ENCODE results near the gene PARP3. TPM values are rescaled to one million over a fixed set of nuclear protein-coding genes. Genes with fewer than 3 reads are reported as not detected.
"Not testable (repeated sequence)": the region's sequence is repeated elsewhere in the genome, so short reads cannot be mapped to it uniquely, and the experiment has no call there.

Gene PARP3
- total RNA-seq, 2 donors from 2014 or later = 3.7 to 11.9 TPM

DNA sequence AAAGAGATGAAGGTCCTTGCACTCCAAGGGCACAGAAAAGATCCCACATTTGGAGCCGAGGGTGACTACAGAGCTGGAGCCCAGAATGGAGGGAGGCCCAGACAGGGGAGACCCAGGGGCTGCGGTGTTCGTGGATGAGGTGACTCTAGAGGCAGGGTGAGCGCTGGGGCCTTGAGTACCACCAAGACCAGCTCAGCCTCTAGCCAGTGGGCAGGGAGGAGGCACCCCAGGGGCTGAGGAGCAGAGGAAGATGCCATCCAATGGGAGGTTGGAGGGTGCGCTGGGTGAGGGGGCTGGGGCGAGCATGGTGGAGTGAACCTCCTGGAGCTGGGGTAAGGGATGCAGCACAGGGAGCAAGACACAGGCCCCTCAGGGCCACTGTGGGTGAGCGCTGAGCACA lies 13.7 kb upstream of the PARP3 start:
- Mint-ChIP-seq H3K36me3 (no peaks in the 10 kb centered on the region), H3K4me1 (ENCODE audit: low read depth in 2 of 2) (no peaks in the 10 kb centered on the region)

DNA sequence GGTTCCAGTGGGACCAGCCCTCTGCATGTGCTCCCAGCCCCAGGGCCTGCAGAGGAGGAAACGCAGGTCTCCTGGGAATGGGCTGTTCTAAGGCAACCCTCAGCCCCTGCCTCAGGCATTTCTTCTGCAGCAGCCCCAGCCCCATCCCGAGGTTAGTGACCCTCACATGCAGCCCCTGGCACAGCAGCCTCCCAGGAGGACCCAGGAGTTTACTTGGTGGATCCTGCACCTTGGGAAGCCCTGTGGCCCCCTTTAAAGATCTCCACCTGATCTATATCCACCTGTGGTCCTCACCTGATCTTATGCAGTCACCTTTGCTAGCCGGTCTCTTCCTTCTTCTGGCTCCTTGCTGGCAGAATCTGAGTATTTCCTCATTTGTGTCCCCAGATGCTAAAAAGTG lies 13.2 kb upstream of the PARP3 start:
- H3K27ac Mint-ChIP-seq; H3K9me3 Mint-ChIP-seq; DNase-seq (ENCODE audit: low spot score); H3K36me3 Mint-ChIP-seq; H3K27me3 Mint-ChIP-seq; ATAC-seq; H3K4me3 Mint-ChIP-seq; H3K4me1 Mint-ChIP-seq (ENCODE audit: low read depth in 2 of 2): not testable (repeated sequence)

More for the DNA sequence above, 13.7 kb upstream of the PARP3 start:
- H3K27me3 Mint-ChIP-seq = no peaks in the 10 kb centered on the region
- H3K4me3 Mint-ChIP-seq = no peak overlapping the region
- H3K27ac Mint-ChIP-seq = no peak overlapping the region
- ATAC-seq (no peak), DNase-seq (ENCODE audit: low spot score) (no peak)
- no peaks in the 10 kb centered on the region for H3K9me3 Mint-ChIP-seq

DNA sequence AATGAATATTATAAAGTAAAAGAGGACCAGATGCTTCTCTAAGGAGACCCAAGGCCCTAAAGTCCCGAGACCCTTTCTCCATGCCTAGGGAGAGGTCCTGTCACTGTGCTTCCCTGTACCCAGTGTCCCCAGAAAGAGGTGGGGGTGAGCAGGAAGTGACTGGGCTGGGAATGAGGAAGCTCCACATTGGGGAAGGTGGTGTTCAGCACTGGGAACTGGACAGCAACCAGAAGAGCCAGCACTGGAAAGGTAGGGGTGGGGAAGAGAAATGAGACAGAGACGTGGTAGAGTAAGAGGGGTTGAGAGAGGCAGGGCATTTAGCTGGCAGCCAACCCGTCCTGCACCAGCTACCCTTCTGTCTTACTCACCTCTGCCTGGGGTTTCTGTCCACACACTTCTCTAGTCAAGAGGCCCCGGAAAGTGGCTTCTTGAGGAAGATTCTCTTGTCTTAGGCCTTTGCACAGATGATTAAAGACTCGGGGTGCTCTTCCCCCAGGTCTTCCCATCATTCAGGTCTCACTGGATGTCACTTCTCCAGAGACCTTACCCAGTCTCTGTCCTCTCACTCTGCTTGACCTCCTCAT lies 12.7 kb upstream of the PARP3 start:
- Mint-ChIP-seq H3K36me3 (no peaks in the 10 kb centered on the region), H3K27ac (no peak overlapping the region), H3K4me1 (ENCODE audit: low read depth in 2 of 2) (no peaks in the 10 kb centered on the region), H3K9me3 (no peaks in the 10 kb centered on the region), H3K27me3 (no peaks in the 10 kb centered on the region), H3K4me3 (no peak overlapping the region)
- no peak for DNase-seq (ENCODE audit: low spot score)
- no peak for ATAC-seq

DNA sequence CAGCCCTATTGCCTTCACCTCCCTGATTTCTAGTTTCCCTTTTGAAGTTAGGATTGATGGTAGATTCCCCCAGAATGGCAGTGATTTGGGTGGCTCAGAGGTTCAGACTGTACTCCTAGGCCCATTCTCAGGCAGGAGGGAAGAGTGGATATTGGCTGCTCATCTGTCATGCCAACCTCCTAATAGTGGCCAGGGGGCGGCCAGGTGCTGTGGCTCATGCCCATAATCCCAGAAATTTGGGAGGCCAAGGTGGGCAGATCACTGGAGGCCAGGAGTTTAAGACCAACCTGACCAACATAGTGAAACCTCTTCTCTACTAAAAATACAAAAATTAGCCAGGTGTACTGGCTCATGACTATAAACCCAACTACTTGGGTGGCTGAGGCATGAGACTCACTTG lies 11.7 kb upstream of the PARP3 start:
- H3K4me1 Mint-ChIP-seq (ENCODE audit: low read depth in 2 of 2) = no peaks in the 10 kb centered on the region

DNA sequence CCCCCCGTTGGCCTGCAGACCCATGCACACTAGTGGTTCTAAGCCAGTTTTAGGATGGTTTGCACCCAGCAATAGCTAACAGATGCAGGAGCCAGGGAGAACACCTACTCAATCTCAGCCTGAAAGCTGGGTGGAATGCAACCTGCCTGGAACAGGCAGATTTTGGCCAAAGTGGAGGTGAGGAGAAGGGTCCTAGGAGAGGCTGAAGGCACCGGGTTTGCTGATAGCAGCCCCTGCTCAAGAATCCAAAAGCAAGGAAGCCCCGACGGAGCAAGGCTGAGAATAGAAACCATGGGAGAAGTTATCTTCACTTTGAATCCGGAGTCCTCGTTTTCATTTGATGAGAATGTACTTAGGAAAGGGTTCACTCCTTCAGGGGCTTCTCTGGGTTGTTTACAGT lies 10.4 kb upstream of the PARP3 start:
- Mint-ChIP-seq H3K27ac (no peak overlapping the region), H3K27me3 (no peaks in the 10 kb centered on the region), H3K9me3 (no peaks in the 10 kb centered on the region), H3K4me1 (ENCODE audit: low read depth in 2 of 2) (no peaks in the 10 kb centered on the region), H3K36me3 (no peaks in the 10 kb centered on the region), H3K4me3 (no peak overlapping the region)
- no peak for DNase-seq (ENCODE audit: low spot score)
- no peak for ATAC-seq

More for the DNA sequence above, 11.7 kb upstream of the PARP3 start:
- H3K9me3 Mint-ChIP-seq = no peaks in the 10 kb centered on the region
- H3K27me3 Mint-ChIP-seq = no peaks in the 10 kb centered on the region
- no peak overlapping the region for H3K27ac Mint-ChIP-seq
- H3K4me3 Mint-ChIP-seq = no peak overlapping the region
- no peaks in the 10 kb centered on the region for H3K36me3 Mint-ChIP-seq
- ATAC-seq (no peak), DNase-seq (ENCODE audit: low spot score) (no peak)

DNA sequence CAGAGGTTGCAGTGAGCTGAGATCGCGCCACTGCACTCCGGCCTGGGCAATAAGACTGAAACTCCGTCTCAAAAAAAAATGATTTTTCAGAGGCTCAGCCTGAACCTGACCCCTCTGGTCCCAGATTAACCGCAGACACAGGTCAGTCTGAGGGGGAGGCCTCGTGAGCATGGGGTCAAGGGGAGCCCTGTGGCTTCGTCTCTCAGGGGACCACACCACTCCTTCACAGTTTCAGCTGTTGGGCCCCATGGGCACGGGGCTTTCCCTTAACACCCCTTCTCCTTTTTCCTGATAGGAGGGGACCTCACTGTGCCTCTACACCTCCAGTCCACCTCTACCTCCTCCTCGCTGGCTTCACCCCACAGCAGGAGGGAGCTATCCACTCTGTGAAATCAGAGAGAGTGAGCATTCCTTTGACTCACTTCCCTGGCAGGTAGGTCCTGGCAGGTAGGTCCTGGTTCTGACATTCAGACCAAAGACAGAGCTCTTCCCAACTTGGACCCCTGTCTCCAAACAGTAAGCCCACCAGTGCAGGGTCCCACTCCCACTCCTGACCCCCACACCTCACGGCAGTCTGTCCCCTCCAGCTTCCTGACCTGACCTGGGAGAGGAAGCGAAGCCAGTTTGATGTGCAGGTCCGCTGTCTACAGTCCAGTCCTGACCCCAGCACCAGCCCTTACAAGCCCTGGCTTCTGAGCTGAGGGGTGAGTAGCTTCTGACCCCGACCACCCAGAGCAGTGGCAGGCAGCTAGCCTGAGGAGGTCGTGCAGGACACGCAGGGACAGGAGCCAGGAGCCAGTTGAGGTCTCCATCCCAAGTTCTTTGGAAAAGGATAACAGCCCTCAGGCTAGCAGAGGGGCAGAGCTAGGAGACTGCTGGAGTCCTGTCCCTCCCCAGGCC lies 9.4 kb upstream of the PARP3 start:
- Mint-ChIP-seq H3K4me1 (ENCODE audit: low read depth in 2 of 2) (peaks cover 0 to 5% of the 10 kb centered on the region in 2 donors), H3K4me3 (no peak overlapping the region), H3K27ac (no peak overlapping the region), H3K36me3 (no peaks in the 10 kb centered on the region), H3K9me3 (no peaks in the 10 kb centered on the region), H3K27me3 (no peaks in the 10 kb centered on the region)
- ATAC-seq (no peak), DNase-seq (ENCODE audit: low spot score) (no peak)

DNA sequence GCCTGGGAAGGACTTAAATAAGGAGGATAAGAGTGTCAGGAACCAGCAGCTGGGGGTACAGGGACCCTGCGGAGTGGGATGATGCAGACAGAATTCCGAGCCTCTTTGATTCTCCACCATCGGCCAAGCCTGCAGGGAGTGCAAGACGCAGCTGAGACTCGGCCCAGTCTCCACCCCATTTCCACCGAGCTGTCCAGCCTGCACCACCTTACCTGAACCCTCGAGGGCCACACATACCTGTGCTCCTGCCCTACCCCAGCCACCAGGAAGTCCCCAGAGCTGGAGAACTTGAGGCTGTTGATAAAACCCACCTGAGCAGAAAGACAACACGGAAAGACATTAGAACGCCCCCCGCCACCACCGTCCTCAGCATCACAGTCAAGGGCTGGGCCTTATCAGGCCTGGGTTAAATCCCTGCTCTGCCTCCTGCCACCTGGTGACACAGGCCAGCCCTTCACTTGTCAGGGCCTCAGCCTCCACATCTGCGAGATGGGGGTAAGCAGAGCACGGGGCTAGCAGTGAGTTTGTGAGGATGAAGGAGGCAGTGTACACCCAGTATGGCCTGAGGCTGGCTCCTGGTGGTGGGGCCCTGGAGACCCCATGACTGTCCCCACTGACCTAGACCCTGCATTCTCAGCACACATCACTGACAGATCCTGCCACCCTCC lies 8.6 kb upstream of the PARP3 start:
- DNase-seq (ENCODE audit: low spot score) (no peak), ATAC-seq (no peak)
- Mint-ChIP-seq H3K27ac (no peak overlapping the region), H3K4me3 (no peak overlapping the region), H3K27me3 (no peaks in the 10 kb centered on the region), H3K36me3 (no peaks in the 10 kb centered on the region), H3K4me1 (ENCODE audit: low read depth in 2 of 2) (peaks cover 0 to 11% of the 10 kb centered on the region in 2 donors), H3K9me3 (no peaks in the 10 kb centered on the region)

DNA sequence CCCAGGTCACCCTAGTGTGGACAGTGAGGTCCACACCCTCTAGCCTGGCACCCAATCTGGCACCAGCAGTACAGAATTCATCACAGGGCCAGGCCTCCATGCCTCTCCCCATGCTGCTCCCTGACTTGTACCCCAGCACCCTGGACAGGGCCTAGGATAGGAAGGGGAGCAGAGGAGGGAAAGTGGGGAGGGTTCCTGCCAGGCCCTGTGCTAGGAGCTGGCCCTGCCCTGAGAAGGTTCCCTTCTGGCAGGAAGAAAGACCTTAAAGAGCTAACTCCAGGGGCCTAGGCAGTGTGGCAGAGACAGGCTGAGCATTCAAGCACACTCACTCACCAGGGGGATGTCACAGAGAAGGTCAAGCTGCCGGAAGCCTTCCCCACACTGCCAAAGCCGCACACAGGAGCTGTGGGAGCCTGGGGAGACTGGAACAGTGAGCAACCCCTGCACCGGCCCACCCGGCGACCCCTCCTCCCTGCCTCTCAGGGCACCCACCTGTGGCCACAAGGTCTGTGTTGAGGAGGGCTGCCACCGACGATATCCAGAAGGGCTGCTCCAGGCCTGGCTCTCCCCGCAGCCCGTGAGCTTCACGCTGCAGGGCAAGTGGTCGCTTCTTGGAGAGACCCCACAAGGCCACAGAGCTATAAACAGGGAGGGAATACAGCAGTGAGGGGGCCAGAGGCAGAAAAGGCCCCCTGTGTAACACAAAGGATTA lies 7.9 kb upstream of the PARP3 start:
- Mint-ChIP-seq H3K9me3 (no peaks in the 10 kb centered on the region), H3K27ac (no peak overlapping the region), H3K4me3 (no peak overlapping the region), H3K27me3 (no peaks in the 10 kb centered on the region), H3K36me3 (no peaks in the 10 kb centered on the region), H3K4me1 (ENCODE audit: low read depth in 2 of 2) (peaks cover 3 to 14% of the 10 kb centered on the region in 2 donors)
- DNase-seq (ENCODE audit: low spot score) (no peak), ATAC-seq (no peak)

DNA sequence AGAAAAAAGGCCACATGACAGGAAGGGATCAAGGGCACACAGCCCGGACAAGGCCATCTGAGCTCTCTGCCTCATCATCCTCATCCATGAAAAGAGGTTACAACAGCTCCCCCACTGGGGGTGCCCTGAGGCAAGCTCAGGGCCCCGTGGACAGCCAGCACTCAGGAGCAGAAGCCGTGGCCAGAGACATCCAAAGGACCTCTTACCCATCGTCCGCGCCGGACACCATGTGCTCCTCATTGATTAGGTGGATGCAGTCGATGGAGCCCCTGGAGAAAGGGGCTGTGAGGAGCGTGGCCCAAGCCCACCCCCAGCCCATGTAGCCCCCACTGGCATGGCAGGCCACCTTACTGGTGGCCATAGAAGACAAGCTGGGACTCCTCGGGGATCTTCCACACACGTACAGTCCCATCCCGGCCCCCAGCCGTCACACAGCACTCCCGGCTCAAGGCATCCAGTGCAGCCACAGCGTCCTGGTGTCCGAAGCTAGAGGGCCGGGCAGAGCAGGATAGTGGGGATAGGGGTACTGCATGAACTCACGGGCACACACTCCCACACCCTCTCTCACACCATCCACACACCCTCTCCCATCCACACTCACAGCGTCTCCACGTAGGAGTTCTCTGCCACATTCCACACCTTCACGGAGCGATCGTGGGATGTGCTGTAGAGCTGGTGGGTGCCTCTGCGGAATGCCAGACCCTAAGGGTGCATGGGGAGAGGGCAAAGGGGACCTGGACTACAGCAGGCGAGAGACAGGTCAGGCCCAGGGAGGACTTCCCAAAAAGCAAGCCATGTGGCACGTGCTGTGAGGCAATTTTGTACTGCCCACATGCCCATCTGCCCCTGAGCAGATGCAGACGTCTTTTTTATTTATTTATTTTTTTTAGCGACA lies 6.9 kb upstream of the PARP3 start:
- peaks cover 12 to 21% of the 10 kb centered on the region in 2 donors for H3K4me1 Mint-ChIP-seq (ENCODE audit: low read depth in 2 of 2)
- no peaks in the 10 kb centered on the region for H3K27me3 Mint-ChIP-seq
- H3K36me3 Mint-ChIP-seq = no peaks in the 10 kb centered on the region
- H3K9me3 Mint-ChIP-seq = no peaks in the 10 kb centered on the region
- H3K4me3 Mint-ChIP-seq = no peak overlapping the region
- H3K27ac Mint-ChIP-seq = no peak overlapping the region
- DNase-seq (ENCODE audit: low spot score) (no peak), ATAC-seq (no peak)

DNA sequence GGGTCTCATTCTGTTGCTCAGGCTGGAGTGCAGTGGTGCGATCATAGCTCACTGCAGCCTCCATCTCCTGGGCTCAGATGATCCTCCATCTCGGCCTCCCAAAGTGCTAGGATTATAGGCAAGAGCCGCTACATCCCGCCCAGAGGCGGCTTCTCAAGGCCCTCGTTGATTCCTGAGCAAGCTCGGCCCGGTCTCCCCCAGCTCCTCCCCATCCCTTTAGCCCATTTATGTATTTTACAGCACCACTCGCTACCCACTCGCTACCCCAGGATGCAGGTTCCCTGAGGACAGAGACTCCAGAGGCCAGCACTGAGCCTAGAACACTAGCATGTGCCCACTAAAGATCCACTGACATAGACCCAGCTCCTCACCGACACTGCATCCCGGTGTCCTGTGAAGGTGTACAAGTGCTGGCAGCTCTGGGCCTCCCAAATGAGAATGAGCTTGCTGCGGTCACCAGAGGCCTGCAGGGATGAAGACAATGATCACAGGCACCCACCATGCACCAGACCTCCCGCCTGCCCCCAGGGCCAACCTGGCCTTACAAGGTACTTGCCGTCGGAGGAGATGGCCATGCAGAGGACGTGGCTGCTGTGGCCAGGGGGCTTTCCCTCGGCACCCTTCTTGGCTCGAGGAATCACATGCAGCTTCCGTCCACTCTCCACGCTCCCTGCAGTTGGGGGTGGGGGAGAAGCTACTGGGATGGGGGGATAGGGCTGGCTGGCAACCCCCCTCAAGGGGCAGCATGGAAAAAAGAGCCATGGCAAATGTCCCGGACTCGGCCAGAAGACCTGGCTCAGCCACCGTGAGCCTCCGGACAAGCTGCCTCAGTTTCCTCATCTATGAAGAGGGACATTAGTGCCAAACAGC lies 6.0 kb upstream of the PARP3 start:
- DNase-seq (ENCODE audit: low spot score) (no peak), ATAC-seq (no peak)
- Mint-ChIP-seq H3K27ac (no peak overlapping the region), H3K27me3 (no peaks in the 10 kb centered on the region), H3K4me1 (ENCODE audit: low read depth in 2 of 2) (peaks cover 21 to 28% of the 10 kb centered on the region in 2 donors), H3K9me3 (no peaks in the 10 kb centered on the region), H3K36me3 (no peaks in the 10 kb centered on the region), H3K4me3 (no peak overlapping the region)

DNA sequence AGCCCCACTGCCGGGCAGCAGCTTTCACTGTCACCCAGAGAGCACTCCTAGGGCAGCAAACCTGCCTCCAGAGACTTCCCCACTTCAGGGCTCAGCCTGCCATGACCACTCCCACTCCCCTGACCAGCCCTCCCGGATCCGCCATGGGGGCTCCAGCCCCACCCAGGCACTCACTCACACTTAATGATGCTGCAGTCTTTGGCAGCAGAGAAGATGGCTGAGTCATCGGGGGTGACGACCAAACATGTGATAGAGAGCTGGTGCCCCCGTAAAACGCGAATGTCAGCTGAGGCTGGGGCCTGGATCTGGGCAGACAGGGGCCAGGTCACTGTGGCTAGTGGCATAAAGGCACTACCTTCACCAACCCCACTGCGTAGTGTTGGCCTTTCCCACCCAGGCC lies 5.1 kb upstream of the PARP3 start:
- Mint-ChIP-seq H3K27me3 (no peaks in the 10 kb centered on the region), H3K9me3 (no peaks in the 10 kb centered on the region), H3K4me3 (no peak overlapping the region), H3K4me1 (ENCODE audit: low read depth in 2 of 2) (peaks cover 26 to 31% of the 10 kb centered on the region in 2 donors), H3K36me3 (no peaks in the 10 kb centered on the region), H3K27ac (no peak overlapping the region)
- no peak for ATAC-seq
- no peak for DNase-seq (ENCODE audit: low spot score)

DNA sequence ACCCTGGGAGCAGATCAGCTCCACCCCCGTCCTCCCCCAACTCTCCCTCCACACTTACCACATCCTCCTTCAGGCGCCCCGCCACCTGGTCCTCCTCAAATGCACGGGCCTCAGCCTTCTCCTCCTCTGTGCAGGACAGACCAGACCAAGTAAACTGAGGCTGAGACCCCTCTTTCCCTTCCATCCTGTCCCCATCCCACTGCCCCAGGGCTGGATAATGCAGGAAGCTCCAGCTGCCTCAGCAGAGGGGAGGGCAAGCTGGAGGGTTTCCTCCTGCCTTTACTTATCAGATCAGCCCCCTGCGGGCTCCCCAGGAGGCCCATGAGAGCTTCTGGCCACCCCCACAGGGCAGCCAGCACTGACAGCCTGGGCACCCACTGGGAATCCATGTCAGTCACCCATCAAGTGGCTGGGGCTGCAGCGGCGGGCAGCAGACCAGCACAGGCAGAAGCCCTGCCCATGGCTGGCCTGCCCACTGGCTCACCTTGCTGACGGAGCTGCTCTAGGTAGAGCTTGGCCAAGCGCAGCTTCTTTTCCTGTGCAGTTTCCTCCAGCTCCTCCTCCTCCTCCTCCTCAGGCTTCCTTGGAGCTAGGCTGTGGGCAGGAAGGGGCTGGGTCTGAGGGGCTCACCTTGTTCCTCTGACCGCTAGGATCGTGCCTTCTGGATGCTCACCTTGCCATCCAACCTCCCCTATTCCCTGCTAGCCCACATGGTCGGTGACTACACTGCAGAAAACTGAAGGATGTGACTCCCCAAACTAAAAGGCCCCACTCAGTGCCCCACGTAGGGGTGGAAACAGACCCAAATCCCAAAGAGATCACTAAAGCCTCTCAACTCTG lies 4.3 kb upstream of the PARP3 start:
- Mint-ChIP-seq H3K4me1 (ENCODE audit: low read depth in 2 of 2) (peaks cover 31 to 32% of the 10 kb centered on the region in 2 donors), H3K4me3 (no peak overlapping the region), H3K27ac (no peak overlapping the region)

More for the DNA sequence above, 4.3 kb upstream of the PARP3 start:
- Mint-ChIP-seq H3K36me3 (no peaks in the 10 kb centered on the region), H3K27me3 (no peaks in the 10 kb centered on the region), H3K9me3 (no peaks in the 10 kb centered on the region)
- ATAC-seq = no peak
- peak; percentile 59 for DNase-seq (ENCODE audit: low spot score)
